ENCODE data around the gene C17orf67.
"Not testable (repeated sequence)": the region's sequence is repeated elsewhere in the genome, so short reads cannot be mapped to it uniquely, and the experiment has no call there.

C17orf67 gene

DNA sequence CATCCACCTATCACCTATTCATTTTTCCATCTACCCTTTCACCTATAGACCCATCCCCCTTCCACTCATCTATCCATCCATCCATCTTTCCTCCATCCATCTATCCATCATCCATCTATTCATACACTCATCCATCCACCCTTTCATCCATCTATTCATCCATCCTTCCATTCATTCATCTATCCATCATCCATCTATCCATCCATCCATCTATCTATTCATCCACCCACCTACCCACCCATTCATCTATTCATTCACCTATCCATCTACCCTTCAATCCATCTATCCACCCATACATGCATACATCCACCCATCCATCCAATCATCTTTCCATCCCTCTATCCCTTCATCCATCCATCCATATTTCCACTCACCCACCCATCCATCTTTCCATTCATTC lies 63.3 kb downstream of the C17orf67 start:
- no peak for FAIRE-seq

DNA sequence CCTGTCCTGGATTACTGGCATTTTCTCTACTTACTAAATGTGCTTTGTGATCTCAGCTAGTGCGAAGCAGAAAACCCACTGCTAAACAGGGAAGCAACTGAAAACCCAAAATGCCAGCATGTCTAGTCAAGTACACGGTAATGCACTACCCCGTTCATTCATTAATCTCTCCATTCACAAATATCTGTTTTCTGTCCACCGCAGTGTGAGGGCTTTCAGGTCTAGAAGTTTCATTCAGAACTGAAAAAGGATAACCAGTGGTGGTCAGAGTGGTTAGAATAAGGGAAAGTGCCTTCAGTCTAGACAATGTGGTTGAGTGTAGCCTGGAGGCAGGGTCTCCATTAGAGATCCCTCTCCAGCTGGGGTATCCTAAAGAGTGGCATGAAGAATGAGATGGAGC lies 68.3 kb downstream of the C17orf67 start:
- no peak for FAIRE-seq

DNA sequence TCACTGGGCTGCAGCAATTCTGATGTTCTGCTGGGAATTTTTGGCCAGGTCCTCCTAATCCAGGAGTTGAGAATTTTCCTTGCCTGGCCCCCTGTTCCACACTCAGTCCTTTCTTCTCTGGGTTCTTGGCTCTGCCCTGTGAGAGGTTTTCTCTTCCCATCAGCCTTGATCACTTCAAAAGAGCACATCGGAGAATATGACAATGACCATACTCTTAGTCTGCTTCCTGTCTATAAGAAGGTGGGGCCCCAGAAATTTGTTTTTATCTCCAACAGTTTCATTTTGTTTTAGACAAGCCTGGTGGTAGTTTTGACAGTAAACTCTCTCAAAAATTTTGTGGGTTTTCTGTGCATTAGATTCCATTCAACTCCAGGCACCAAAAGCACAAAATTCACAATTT lies 70.7 kb downstream of the C17orf67 start:
- no peak for FAIRE-seq

DNA sequence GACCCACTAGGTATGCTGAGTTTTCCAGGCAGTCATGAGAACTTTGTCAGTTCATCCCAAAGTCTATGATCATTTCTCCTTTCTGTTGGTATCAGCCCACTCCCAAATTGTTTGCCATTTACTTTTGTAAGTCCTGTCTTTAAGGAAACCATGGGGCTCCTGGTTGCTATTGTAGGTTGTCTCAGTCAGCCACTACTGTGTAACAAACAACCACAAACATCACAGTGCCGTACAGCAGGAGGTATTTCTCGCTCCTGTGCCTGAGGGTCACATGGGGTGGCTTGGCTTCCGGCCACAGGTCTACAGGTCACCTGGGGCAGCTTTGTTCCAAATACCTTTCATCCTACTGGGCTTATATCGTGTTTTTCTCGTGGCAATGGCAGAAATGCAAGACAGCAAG lies 71.6 kb downstream of the C17orf67 start:
- FAIRE-seq = no peak

DNA sequence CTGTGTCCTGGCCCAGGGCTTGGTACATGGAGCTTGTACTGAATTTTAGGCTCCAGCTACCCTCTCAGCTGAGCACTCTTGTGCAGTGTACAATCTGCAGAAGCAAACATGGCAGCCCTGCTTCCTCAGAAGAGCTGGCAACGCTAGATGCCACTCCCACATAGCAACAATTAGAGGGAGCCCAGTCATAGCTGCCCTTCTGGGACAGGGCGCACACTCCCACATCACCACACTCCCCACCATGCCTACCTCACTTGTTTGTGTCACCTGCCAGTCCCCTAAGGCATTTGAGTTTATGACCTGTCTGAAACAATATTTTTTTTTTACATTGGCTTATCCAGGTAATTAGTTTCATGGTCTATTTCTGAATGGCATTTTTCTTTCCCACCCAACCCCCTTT lies 72.3 kb downstream of the C17orf67 start:
- no peak for FAIRE-seq

DNA sequence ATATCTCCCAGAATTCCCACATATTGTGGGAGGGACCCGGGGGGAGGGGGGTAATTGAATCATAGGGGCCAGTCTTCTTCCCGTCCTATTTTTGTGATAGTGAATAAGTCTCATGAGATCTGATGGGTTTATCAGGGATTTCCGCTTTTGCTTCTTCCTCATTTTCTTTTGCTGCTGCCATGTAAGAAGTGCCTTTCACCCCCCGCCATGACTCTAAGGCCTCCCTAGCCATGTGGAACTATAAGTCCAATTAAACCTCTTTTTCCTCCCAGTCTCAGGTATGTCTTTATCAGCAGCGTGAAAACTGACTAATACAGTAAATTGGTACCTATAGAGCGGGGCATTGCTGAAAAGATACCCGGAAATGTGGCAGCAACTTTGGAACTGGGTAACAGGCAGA lies 76.1 kb downstream of the C17orf67 start:
- FAIRE-seq = not testable (repeated sequence)

DNA sequence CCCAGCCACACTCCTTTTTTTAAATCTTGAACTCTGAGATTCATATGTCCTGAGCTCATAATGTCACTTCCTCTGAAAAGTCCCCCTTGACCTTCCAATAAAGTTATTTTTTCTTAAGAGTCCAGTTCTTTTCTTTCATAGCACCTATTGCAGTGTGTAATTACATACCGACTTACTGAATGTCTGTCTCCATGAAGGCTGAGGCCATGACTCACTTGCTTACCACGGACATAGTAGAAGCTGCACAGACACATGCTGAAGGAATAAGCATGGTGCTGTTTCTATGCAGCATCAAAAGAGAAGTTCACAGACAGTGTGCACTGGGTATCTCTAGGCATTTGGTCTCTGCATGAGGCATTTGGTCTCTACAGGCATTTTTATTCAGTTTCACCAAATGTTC lies 77.2 kb downstream of the C17orf67 start:
- FAIRE-seq = no peak

DNA sequence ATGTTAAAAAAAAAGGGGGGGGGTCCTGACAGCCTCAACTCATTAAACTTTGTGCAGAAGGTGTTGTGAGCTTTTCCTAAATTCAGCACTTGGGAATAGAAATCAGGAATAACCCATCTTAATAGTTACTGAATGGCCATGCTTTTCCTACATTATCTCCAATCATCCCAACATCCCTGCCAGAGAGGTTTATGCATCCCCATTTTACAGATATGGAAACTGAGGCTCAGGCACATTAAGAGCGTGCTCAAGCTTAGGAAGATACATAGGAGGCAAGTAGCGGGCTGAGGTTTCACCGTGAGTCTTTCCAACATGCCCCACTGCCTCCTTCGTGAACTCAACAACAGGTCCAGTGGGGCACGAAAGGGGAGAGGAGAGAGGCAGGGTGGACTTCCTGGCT lies 78.4 kb downstream of the C17orf67 start:
- FAIRE-seq = no peak

DNA sequence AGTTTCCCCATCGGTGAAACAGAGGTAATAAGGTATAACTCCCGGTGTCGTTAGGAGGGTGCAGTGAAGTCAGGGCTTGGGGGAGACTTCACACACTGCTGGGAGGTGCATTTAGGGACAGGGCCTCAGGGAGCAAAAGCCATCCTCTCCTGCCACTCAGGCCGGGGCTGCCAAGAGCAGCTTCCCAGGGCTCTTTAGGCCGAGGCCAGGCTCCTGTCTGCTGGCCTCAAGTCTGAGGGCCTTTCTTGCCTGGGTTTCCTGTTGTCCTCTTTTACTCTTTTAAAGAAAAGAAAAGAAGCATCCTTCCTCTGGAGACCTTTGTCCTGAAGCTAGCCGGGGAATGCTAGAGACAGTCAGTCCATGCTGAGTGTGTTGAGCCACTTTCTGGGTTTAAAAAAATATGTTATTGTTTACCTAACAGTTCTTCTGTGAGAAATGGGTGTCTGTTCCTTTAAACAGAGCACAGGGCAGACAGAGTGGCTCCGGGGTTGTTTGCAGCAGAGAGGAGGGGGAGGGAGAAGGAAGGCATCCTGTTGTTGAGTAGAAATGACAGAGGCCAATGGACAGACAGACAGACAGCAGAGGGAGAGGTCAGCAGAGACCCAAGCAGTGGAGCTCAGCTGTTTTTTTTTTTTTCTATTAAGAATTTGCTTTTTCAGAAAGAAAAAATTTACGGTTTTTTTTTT lies 79.1 kb downstream of the C17orf67 start:
- FAIRE-seq = no peak

DNA sequence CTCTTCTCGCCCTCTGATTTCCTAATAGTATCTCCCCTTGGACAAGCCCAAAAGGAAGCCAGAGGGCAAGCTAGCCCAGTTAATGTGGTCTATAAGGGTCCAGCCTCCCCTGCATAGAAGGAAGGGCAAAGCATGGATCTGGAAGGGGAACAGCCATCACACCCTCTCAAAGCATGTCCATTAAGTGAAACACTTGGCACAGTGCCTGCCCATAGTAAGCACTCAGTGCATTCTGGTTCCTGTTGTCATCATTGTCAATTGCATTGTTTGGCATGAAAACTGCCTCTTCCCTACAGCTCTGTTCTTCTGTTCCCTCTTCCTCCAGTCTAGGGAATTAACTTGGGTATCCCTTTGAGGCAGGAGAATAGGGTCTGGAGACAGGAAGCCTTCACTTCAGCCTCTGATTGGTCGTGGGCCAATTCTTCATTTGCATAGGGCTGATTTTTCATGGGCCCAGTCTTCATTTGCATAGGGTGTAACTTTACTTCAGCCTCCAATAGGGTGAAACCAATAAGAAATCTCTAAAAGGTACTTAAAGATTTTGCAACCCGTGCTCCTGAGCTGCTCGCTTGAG lies 81.4 kb downstream of the C17orf67 start:
- no peak for FAIRE-seq

DNA sequence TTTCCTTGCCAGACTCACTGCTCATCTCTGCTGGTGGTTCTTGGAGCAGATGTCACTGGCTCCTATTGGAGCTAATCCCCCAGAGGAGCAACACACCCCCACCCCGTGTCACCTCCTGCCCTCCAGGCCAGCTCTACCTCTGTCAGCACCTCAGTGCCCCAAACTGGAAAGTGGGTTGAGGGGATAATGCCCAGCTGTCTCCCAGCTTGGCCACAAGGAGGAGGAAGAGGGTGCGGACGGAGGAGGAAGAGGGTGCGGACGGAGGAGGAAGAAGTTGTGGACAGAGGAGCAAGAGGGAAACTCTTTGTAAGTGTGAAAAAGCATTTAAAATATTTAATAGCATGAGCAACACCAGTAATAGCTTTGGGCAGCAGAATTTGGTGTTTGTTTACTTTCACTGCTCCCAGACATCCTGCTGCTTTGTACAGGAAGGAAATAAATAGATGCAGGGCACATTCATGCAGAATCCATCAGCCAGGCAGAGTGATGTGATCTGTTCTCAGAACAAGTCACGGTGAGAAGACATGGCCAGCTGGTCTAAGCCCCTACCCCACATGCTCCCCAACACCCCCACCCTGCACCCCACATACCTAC lies 82.5 kb downstream of the C17orf67 start:
- FAIRE-seq = no peak

DNA sequence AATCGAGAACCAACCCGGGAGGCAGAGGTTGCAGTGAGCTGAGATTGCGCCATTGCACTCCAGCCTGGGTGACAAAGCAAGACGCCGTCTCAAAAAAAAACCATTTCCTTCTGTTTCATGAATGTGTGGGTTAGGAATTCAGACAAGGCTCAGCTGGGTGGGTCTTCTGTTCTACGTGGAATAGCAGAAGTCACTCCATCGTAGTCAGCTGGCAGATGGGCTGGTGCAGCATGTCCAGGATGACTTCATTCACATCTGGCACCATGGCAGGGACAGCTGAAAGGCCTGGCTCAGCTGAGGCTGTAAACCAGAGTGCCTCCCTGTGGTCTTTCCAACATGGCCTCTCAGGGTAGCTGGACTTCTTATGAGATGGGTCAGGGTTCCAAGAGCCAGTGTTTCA lies 89.0 kb downstream of the C17orf67 start:
- no peak for FAIRE-seq

DNA sequence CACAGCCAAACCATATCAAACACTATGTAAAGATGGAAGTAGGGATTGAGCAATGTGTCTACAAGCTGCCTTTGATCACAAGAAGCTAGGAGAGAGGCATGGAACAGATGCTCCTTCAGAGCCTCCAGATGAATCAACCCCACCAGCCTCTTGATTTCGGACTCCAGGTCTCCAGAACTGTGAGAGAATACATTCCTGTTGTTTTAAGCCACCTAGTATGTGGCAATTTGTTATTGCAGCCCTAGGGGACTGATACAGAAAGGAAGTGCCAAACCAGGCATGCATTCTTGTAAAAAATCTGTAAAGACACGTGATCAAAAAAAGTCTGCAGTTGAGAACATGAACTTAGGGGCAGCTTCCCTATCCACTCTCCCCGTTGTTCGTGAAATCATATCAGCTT lies 91.1 kb downstream of the C17orf67 start:
- no peak for FAIRE-seq
